ENCODE data around the gene KIAA1958. TPM values are rescaled to one million over a fixed set of nuclear protein-coding genes. Genes with fewer than 3 reads are reported as not detected.

Gene KIAA1958
- polyA plus RNA-seq, 5 donors: 7.4 to 14.9 (median 12.9) TPM

DNA sequence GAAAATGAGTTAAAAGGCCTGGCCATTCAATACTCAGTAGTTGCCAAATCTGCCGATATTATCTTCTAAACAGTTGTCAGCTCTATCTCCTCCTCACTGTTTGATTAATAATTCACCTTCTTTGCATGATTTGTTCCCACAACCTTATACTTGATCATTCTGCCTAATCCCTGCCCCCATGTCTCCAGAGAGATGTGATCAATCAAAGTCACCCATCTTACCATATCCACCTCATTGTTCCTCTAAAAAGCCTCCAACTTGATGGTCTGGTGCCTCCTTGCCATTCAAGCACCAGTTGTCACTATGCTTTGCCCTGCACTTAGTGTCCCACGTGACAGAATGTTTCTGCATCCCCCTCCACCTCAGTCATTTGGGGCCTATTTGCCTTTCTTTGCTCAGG lies 41.3 kb downstream of the KIAA1958 start:
- DNase-seq: no peak

GRCh38 chr9:112529316-112529715 lies 42.7 kb downstream of the KIAA1958 start:
- DNase-seq: no peak

DNA sequence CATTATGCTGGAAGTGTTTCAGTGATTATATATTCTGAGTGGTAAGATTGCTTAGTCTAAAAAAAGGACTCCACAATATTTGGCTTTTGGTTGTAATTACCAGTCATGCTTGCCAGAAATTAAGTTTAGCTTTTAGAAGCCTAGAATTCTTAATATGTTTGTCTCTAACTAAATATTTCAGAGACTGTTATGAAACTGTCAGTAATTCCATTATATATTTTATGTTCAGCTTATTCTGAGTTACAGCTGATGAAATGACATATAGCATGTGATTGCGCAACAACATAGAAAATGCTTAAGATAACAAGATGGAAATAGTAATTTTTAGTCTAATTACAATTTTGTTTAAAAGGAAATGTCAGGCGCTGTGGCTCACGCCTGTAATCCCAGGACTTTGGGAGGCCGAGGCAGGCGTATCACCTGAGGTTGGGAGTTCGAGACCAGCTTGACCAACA lies 44.2 kb downstream of the KIAA1958 start:
- DNase-seq: peak; percentile 68 to 70

DNA sequence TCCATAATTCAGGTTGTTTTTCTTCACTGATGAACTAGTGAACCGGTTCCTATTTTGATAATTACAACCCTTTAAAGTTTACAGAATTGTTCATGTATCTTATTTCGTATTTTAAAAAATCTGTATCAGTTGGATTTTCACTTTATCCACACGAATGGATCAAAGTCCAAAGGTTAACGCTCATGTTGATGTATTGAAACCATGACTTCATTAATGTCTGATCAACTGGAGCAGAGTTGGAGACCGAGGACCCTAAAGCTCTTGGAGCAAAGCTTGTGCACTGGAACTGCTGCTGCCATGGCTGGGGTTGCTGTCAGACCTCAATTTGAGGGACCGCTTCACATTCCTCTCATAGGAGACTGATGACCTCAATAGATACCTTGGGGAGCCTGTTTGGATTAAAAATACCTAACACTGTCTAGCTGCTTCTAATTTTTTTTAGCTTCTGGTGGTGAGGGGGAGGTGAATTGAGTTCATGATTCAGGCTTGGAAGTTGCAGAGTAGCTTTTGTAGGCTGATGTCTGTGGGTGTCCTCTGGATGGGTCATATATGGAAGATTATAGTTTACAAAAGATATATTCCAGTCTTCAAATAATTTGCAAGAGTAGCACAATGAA lies 45.1 kb downstream of the KIAA1958 start:
- no peak for DNase-seq

GRCh38 chr9:112532427-112532826 lies 45.8 kb downstream of the KIAA1958 start:
- DNase-seq: peak; percentile 60 to 61

DNA sequence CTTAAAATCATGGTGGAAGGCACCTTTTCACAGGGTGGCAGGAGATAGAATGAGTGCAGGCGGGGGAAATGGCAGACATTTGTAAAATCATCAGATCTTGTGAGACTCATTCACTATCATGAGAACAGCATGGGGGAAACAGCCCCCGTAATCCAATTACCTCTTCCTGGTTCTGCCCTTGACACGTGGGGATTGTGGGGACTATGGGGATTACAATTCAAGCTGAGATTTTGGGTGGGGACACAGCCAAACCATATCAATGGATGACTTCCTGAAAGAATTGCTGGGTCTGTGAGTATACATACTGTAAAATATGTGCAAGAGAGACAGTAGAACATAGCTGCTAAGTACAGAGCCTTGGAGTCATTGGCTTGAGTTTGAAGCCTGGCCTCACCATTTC lies 47.0 kb downstream of the KIAA1958 start:
- no peak for DNase-seq

- peak; percentile 64 to 70 for DNase-seq
These were observed 48.7 kb downstream of the KIAA1958 start for GRCh38 chr9:112535301-112535700.

DNA sequence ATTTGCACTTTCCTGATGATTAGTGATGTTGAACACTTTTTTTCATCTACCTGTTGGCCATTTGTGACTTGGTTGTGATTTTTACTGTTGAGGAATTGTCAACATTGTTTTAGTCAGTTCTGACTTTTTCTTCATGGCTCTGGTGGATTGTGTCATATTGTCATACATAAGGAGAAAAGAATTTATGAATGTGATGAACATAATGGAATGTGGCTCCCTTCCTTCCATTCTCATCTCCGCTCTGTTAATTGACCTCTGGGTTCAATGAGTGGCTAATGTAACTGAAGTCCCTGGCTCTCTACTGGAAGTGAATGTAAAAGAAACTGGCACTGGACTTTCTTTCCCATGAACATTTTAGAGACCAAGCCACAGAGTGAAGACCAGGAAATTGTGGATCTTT lies 49.2 kb downstream of the KIAA1958 start:
- DNase-seq: peak in 1 of 2 donors; percentile 13

DNA sequence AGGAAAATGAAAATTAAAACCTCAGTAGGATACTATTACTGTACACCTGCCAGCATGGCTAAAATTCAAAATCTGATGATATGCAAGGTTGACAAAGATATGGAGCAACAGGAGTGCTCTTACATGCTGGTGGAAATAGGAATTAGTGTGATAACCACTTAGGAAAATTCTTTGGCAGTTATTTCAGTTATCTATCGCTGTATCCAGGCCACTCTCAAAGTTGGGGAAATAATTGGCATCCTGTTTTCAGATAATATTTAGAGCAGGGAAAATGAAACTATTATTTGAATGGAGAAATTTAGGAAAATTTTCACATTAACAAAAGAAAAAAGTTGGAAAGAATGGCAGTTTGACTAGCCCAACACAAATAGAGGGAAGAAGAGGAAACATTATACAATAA lies 50.9 kb downstream of the KIAA1958 start:
- DNase-seq: no peak

DNA sequence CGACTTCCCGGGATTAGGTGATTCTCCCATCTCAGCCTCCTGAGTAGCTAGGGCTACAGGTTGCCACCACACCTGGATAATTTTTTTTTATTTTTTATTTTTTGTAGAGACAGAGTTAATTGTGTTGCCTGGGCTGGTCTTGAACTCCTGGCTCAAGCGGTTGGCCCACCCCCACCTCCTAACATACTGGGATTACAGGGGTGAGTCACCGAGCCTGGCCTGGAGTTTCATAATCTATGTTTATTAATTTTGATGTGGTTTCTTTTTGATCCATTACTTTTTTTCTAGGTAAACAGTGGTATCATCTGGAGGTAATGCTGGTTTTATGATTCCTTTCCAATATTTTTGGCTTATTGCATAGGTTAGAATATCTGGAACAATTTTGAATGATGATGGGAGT lies 54.2 kb downstream of the KIAA1958 start:
- no peak for DNase-seq

DNA sequence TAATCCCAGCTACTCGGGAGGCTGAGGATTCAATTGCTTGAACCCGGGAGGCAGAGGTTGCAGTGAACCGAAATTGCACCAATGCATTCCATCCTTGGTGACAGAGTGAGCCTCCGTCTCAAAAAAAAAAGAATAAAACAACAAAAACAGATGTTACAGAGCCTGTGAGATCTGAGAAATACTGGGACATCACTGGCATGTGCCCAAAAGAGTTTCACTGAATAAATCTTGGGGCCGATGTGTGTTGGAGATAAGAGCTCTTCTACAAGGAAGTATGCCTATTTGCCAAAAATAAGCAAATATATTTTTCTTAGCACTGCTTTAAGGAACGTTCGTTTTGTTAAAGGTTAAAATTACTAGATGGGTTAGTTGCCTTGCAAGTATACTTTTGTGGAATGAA lies 55.1 kb downstream of the KIAA1958 start:
- DNase-seq: peak in 1 of 2 donors; percentile 11

DNA sequence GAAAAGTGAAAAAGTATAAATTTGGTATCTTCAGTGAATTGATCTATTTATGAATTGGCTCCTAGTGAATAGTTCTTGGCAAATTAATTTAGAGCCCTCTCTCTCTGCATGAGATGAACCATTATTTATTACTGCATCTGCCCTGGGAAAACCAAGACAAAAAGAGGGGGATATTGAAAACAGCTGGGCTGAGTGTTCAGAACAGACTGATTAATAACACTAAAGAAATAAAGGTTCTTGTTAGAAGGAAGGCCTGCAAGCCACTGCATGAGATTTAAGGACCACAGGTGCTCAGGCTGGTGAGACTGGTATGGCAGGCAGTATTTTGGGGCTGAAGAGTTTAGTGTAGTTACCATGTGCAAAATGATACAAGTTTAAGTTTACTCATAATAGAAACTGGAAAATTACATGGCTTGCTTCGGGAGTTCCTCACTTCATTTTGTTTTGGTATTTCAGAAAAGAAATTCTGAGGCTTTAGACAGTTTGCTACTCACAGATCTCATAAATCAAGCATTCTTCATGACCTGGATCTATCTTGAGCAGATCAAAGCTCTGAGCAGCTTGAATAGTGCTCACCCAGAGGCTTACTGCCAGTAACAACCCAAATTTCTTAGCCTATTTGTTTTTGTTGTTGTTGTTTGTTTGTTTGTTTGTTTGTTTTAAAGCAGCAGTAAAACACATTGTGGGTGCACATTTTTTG lies 56.1 kb downstream of the KIAA1958 start:
- DNase-seq: no peak

- DNase-seq: no peak
These were observed 57.9 kb downstream of the KIAA1958 start for GRCh38 chr9:112544477-112544876.

- DNase-seq: no peak
These were observed 58.6 kb downstream of the KIAA1958 start for GRCh38 chr9:112545237-112545636.

DNA sequence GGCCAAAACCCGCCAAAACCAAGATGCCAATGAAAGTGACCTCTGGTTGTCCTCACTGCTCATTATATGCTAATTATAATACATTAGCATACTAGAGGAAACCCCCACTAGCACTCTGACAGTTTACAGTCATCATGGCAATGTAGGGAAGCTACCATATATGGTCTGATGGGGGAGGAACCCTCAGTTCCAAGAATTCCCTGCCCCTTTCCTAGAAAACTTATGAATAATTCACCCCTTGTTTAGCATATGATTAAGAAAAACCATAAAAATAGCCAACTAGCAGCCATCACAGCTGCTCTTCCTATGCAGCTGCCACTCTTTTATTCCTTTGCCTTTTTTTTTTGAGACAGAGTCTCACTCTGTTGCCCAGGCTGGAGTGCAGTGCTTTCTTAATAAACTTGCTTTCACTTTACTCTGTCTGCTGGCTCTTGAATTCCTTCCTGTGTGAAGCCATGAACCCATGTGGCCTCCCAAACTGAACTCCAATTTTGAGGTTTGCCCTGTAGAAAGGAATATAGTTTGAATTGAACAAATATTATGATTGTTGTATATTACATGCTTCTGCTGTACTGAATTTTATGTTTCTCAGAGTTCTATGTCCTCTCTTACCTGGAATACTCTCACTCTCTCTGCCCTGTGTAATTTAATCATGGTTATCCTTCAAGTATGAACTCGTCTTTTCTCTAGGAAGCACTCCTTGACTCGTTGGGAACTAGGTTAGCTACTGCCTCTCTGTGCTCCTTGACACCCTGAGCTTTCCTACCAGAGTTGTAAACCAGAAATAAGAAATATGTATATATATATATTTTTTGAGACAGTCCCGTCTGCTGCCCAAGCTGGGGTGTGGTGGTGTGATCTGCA lies 59.8 kb downstream of the KIAA1958 start:
- DNase-seq: no peak

DNA sequence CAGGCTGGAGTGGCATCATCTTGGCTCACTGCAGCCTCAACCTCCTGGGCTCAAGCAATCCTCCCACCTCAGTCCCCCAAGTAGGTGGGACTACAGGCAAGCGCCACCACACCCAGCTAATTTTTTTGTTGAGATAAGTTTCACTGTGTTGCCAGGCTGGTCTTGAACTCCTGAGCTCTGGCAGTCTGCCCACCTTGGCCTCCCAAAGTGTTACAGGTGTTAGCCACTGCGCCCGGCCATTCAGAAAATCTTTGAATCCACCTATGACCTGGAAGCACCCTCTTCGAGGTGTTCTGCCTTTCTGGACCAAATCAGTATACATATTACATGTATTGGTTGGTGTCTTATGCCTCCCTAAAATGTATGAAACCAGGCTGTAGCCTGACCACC lies 61.4 kb downstream of the KIAA1958 start:
- no peak for DNase-seq

GRCh38 chr9:112548836-112549595 lies 62.4 kb downstream of the KIAA1958 start:
- no peak for DNase-seq

DNA sequence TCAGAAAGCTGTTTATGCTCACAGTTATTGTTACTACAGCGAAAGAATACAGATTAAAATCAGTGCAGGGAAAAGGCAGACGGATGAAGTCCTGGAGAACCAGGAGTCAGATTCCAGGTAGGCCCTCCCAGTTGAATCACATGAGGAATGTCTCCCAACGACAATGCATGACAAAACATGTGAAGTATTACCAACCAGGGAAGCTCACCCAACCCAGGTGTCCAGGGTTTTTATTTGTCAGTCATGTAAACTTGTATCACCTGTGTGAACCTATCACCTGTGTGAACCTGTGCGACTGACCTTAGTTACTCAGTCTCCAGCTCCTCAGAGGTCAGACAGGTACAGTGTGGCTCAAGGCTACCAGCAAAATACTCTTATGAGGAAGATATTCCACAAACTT lies 63.9 kb downstream of the KIAA1958 start:
- DNase-seq: no peak

DNA sequence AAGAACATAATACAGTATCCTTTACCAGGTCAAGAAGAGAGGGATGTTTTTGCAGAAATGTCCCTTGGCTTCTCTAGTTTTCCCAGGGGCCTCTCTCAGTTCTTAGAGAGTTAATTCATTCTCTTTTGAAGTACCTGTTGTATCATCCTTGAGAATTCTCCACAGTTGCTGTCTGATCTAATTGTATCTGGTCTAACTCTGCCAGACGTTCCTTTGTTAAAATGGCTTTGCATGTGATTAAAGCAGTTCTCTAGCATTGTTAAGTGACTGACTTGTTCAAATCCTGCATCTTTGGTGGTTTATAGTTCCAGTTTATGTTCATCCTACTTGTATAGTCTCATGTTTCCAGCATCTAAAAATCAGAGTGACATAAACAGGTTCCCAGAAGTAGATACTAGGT lies 65.0 kb downstream of the KIAA1958 start:
- DNase-seq: no peak

GRCh38 chr9:112552229-112553056 lies 65.8 kb downstream of the KIAA1958 start:
- no peak for DNase-seq

- DNase-seq: no peak
These were observed 66.7 kb downstream of the KIAA1958 start for GRCh38 chr9:112553256-112553826.
